Muscle layer of duodenum (tissue), 2 donors: ENCODE data around the gene OR4E2.

Source experiments
- H3K27ac ChIP-seq: one replicate; pipeline ENCODE4 v1.7.0; 2013; ENCODE audit warnings: mild to moderate bottlenecking, low read length
- H3K27me3 ChIP-seq: one replicate; pipeline ENCODE4 v1.7.0; 2013; ENCODE audit warnings: low read depth, mild to moderate bottlenecking, control low read depth, low read length
- H3K36me3 ChIP-seq, 2 donors: one replicate each; pipeline ENCODE4 v1.7.0; 2013; ENCODE audit warnings: low read length in 2 of 2, control low read depth in 1 of 2, mild to moderate bottlenecking in 1 of 2; ENCODE audit not compliant: insufficient read depth in 2 of 2, control insufficient read depth in 1 of 2
- H3K4me1 ChIP-seq, 2 donors: one replicate each; pipeline ENCODE4 v1.7.0; 2013; ENCODE audit warnings: low read length in 2 of 2, mild to moderate bottlenecking in 2 of 2, control low read depth in 1 of 2, moderate library complexity in 1 of 2; ENCODE audit not compliant: insufficient read depth in 2 of 2, control insufficient read depth in 1 of 2
- H3K4me3 ChIP-seq, 2 donors: one replicate each; pipeline ENCODE4 v1.7.0; 2013; ENCODE audit warnings: low read length in 2 of 2, low read depth in 1 of 2, mild to moderate bottlenecking in 1 of 2
- H3K9me3 ChIP-seq, 2 donors: one replicate each; pipeline ENCODE4 v1.7.0; 2013; ENCODE audit warnings: low read length in 2 of 2, control low read depth in 1 of 2, mild to moderate bottlenecking in 1 of 2; ENCODE audit not compliant: control insufficient read depth in 1 of 2
- donor health status: healthy.

The OR4E2 gene

GRCh38 chr14:21652209-21652808 lies 1.3 kb upstream of the OR4E2 start:
- H3K27me3 ChIP-seq, result no peaks in the 10 kb centered on the region
- no peaks in the 10 kb centered on the region for H3K36me3 ChIP-seq
- no peak overlapping the region for H3K27ac ChIP-seq
- H3K4me3 ChIP-seq, result no peak overlapping the region
- H3K9me3 ChIP-seq, result no peaks in the 10 kb centered on the region
- no peaks in the 10 kb centered on the region for H3K4me1 ChIP-seq

GRCh38 chr14:21654215-21654614 lies 580 bp downstream of the OR4E2 start:
- Histone ChIP-seq H3K27me3 (no peaks in the 10 kb centered on the region), H3K9me3 (no peaks in the 10 kb centered on the region), H3K27ac (no peak overlapping the region), H3K36me3 (no peaks in the 10 kb centered on the region), H3K4me3 (no peak overlapping the region), H3K4me1 (no peaks in the 10 kb centered on the region)

GRCh38 chr14:21656980-21657379 lies 3.3 kb downstream of the OR4E2 start:
- H3K36me3 ChIP-seq, result no peaks in the 10 kb centered on the region
- H3K27ac ChIP-seq, result no peak overlapping the region
- H3K9me3 ChIP-seq, result no peaks in the 10 kb centered on the region
- H3K27me3 ChIP-seq, result no peaks in the 10 kb centered on the region
- H3K4me3 ChIP-seq, result no peak overlapping the region
- no peaks in the 10 kb centered on the region for H3K4me1 ChIP-seq

- Histone ChIP-seq H3K27me3 (no peaks in the 10 kb centered on the region), H3K4me3 (no peak overlapping the region), H3K36me3 (no peaks in the 10 kb centered on the region), H3K9me3 (no peaks in the 10 kb centered on the region), H3K4me1 (no peaks in the 10 kb centered on the region), H3K27ac (no peak overlapping the region)
Observed at GRCh38 chr14:21668377-21668776, 14.7 kb downstream of the OR4E2 start.

GRCh38 chr14:21669284-21669683 lies 15.6 kb downstream of the OR4E2 start:
- H3K36me3 ChIP-seq, result no peaks in the 10 kb centered on the region
- no peaks in the 10 kb centered on the region for H3K9me3 ChIP-seq
- H3K4me1 ChIP-seq, result no peaks in the 10 kb centered on the region
- no peaks in the 10 kb centered on the region for H3K27me3 ChIP-seq
- H3K4me3 ChIP-seq, result no peak overlapping the region
- no peak overlapping the region for H3K27ac ChIP-seq

GRCh38 chr14:21671371-21671770 lies 17.7 kb downstream of the OR4E2 start:
- Histone ChIP-seq H3K36me3 (no peaks in the 10 kb centered on the region), H3K27me3 (no peaks in the 10 kb centered on the region), H3K27ac (no peak overlapping the region), H3K4me3 (no peak overlapping the region), H3K9me3 (peaks cover 0 to 4% of the 10 kb centered on the region in 2 donors), H3K4me1 (no peaks in the 10 kb centered on the region)

GRCh38 chr14:21672116-21672515 lies 18.5 kb downstream of the OR4E2 start:
- no peaks in the 10 kb centered on the region for H3K27me3 ChIP-seq
- H3K4me3 ChIP-seq, result no peak overlapping the region
- H3K9me3 ChIP-seq, result peaks cover 0 to 4% of the 10 kb centered on the region in 2 donors
- no peaks in the 10 kb centered on the region for H3K36me3 ChIP-seq
- H3K4me1 ChIP-seq, result no peaks in the 10 kb centered on the region
- H3K27ac ChIP-seq, result no peak overlapping the region

GRCh38 chr14:21673718-21674117 lies 20.1 kb downstream of the OR4E2 start, which contains the start of gene OR4E1:
Gene OR4E1 (minus strand): TSS chr14:21673818. CDS start chr14:21670935, 2,883 bp downstream.
- Histone ChIP-seq H3K27ac (no peak within 1 kb of the TSS), H3K4me1 (no peaks in the 10 kb centered on the region), H3K9me3 (peaks cover 0 to 4% of the 10 kb centered on the region in 2 donors), H3K36me3 (no peaks in the 10 kb centered on the region), H3K4me3 (no peak within 1 kb of the TSS), H3K27me3 (no peaks in the 10 kb centered on the region)

GRCh38 chr14:21675566-21675965 lies 21.9 kb downstream of the OR4E2 start:
- H3K27me3 ChIP-seq, result no peaks in the 10 kb centered on the region
- no peaks in the 10 kb centered on the region for H3K36me3 ChIP-seq
- H3K9me3 ChIP-seq, result peaks cover 0 to 4% of the 10 kb centered on the region in 2 donors
- H3K4me1 ChIP-seq, result no peaks in the 10 kb centered on the region
- H3K4me3 ChIP-seq, result no peak overlapping the region
- no peak overlapping the region for H3K27ac ChIP-seq

- H3K9me3 ChIP-seq, result peaks cover 0 to 4% of the 10 kb centered on the region in 2 donors
- no peaks in the 10 kb centered on the region for H3K4me1 ChIP-seq
- no peaks in the 10 kb centered on the region for H3K36me3 ChIP-seq
- H3K4me3 ChIP-seq, result no peak overlapping the region
- no peaks in the 10 kb centered on the region for H3K27me3 ChIP-seq
- no peak overlapping the region for H3K27ac ChIP-seq
Observed at GRCh38 chr14:21680072-21680471, 26.4 kb downstream of the OR4E2 start.

- H3K36me3 ChIP-seq, result no peaks in the 10 kb centered on the region
- H3K27me3 ChIP-seq, result no peaks in the 10 kb centered on the region
- H3K4me1 ChIP-seq, result no peaks in the 10 kb centered on the region
- no peak overlapping the region for H3K27ac ChIP-seq
- H3K4me3 ChIP-seq, result no peak overlapping the region
- H3K9me3 ChIP-seq, result no peaks in the 10 kb centered on the region
Observed at GRCh38 chr14:21686468-21686867, 32.8 kb downstream of the OR4E2 start.

GRCh38 chr14:21694425-21694824 lies 40.8 kb downstream of the OR4E2 start:
- no peaks in the 10 kb centered on the region for H3K27me3 ChIP-seq
- no peaks in the 10 kb centered on the region for H3K36me3 ChIP-seq
- no peak overlapping the region for H3K27ac ChIP-seq
- H3K4me3 ChIP-seq, result no peak overlapping the region
- H3K4me1 ChIP-seq, result no peaks in the 10 kb centered on the region
- no peaks in the 10 kb centered on the region for H3K9me3 ChIP-seq
